HG03280 (cell line): ENCODE results near the gene PITX2.

Experiments
- ATAC-seq: cut with Tn5 transposase; IDR thresholded peaks from one replicate; pipeline ENCODE4 v1.9.1; 2021; ENCODE audit warnings: mild to moderate bottlenecking, moderate library complexity; ENCODE audit not compliant: unreplicated experiment

The PITX2 gene

GRCh38 chr4:110624904-110625494, 2.1 kb upstream of the PITX2 start:
- ATAC-seq: no peak

DNA sequence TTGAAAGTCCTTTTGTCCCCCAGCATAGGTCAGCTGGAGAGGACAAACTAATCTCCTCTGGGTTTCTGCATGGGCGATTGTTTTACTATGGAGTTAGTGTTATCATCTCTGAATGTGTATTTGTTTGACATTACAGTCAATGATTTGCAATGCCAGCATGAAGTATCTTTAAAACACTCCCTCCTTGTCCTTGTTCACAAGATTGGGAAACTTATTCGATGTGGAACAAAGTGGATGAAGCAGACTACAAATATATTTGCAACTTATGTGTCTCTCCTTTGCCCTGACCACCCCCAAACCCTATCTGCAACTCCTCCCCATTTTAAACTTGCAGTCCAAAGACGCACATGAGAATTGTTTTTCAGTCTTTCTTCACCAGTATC, 1.5 kb upstream of the PITX2 start:
- ATAC-seq: no peak

GRCh38 chr4:110623718-110624397, 981 bp upstream of the PITX2 start:
- ATAC-seq: no peak

DNA sequence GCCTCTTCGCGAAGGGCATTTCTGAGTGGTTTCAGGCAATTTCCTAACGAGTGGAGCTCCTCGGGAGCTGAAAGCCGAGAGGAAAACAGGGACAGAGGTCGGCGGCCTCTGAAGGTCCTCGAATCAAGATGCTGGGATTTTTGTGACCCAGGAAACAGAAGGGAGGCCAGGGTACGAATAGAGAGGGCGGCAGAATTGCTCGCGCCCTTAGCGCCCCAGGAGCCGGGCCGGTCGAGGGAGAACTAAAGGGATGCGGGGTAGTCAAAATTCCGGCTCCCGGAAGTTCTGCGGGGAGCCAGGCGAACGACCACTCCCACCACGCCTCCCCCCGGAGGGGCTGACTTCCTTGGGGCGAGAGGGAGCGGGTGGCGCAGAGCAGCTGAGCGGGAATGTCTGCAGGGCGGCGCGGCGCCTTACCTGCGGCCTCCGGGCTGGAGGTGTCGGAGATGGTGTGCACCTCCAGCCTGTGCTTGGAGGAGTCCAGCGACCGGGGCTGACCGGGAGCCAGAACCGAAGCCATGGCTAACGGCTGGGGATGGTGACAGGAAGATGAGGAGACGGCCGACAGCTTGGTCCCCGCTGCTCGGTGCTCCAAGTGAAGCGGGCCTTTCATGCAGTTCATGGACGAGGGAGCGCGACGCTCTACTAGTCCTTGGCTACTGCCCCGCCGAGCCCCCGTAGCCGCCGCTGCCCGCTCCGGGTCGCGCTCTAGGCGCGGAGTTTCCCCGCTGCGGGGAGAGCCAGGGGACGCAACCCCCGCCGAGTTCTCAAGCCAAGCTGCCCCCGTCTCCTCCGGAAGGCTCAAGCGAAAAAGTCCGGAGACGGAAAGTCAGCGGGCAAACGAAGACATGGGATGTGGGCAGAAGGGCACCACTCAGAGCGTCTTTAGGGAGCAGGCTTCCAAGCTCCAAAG, 782 bp downstream of the PITX2 start:
- ATAC-seq: no peak

DNA sequence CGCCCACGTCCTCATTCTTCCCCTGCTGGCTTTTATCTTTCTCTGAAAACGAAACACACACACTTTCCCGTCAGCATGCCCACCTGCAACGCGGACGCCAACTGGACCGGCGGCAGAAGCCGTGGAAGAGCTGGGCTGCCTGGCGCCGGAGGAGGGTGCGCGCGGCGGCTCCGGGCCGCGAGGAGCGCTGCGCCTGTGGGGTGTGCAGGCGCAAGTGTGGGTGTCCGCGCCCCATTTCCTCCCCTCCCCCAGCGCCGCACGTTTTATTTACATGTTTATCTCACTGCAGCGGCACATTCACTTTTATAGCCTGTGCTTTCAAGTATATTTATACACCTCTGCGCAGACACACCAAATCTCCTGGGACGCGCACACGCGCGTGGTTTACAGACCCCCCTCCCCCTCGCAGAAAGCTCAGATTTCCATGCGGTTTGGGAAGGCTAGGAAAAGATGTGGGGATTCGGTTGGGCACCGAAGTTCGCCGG, 1.5 kb downstream of the PITX2 start:
- ATAC-seq: no peak

DNA sequence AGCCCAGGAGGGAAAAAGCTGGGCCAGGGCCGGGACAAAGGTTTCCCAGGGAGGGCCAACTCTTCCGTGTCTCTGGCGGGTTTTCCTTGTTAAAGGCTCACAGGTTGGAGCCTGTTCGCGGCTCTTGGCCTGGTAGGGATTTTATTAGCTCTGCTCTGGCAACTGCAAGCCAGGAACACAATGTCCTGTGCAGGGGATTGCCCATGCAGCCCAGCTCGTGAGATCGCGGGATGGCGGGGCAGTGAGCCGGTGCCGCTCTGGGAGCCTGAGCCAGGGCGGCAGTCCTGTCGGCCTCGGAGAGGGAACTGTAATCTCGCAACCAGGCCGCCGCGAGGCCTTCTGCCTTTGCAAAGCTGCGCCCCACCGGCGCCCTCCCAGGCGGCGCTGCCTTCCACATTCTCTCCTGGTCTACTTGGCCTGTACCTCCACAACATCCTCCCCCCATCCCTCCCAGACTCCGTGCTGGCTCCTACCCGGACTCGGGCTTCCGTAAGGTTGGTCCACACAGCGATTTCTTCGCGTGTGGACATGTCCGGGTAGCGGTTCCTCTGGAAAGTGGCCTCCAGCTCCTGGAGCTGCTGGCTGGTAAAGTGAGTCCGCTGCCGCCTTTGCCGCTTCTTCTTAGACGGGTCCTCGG, 2.1 kb downstream of the PITX2 start:
- no peak for ATAC-seq

DNA sequence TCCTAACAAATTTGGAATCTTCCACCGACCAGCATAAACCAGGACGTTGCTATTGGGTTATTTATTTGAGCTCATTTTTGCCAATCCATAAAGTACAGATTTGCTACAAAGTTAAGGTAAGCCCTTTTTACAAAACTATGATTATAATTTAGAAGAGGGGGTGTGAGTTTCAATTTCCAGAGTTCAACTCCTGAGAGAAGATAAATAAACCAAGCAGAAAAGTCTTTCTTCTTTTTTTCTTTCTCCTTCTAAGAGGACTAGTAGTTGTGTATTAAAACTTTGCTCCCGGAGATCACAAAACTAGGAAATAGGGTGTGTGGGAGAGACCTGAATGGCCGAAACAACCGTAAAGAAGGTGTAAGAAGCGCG, 2.6 kb downstream of the PITX2 start:
- no peak for ATAC-seq

GRCh38 chr4:110619463-110620247, 3.2 kb downstream of the PITX2 start:
- ATAC-seq: no peak

DNA sequence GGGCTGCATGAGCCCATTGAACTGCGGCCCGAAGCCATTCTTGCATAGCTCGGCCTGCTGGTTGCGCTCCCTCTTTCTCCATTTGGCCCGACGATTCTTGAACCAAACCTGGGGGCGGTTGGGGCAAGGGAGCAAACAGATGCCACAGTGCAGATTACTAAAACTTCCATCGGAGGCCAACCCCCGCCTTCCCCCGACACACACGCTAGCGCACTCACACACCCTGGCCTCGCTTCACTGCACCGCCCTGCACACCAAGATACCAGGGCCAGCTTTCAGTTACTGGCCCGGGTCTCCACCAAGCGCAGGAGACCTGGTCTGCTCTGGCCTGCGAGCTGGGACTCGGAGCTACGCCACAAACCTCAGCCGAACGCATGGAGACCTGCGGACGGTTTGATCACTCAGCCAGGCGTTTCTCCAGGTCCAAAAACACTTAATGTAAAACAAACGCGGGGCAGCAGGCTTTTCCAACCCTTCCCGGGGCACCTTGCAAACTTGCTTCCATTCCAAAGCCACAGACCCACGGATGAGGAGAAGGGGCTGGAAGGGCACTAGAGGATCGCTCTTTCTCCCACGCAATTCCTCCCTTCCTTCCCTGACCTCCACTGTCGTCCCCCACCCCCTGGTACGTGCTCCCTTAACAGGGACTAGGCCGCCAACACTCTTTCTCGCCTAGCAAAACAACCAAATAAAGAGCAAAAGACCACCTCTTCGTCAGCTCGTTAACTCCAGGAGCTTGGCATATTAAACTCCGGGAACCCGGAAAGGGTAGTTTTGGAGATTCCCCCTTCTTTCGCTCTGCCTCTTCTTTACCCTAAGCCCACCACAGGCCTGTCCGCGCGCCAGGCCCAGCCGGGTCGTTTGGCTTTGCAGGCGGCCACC, 4.1 kb downstream of the PITX2 start:
- ATAC-seq: no peak

DNA sequence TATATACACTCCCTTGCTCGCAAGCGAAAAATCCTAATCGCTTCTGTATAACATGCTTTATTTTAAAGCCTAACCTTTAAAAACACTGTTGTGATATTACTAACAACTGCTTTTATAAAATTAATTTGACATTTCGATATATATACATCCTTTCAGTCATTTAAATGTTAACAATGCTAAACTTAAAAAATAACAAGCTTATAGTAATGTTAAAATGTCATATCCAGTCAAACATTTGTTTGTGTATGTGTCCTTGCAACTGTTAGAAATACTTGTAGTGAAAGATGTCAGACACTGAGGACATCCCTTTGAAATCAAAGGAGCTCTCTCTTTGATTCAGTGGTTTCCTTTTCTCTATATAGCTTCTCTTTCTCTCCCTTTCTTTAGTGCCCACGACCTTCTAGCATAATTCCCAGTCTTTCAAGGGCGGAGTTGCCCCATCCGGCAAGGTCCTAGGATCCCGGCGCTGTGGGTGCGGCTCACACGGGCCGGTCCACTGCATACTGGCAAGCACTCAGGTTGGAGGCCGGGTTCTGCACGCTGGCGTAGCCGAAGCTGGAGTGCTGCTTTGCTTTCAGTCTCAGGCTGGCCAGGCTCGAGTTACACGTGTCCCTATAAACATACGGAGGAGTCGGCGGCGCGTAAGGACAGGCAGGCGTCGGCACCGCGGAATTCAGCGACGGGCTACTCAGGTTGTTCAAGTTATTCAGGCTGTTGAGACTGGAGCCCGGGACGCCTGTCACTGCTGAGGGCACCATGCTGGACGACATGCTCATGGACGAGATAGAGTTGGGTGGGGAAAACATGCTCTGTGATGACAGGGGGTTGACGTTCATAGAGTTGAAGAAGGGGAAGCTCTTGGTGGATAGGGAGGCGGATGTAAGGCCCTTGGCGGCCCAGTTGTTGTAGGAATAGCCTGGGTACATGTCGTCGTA, 5.0 kb downstream of the PITX2 start:
- no peak for ATAC-seq

GRCh38 chr4:110617075-110617640, 5.7 kb downstream of the PITX2 start:
- ATAC-seq: no peak

GRCh38 chr4:110616238-110617074, 6.4 kb downstream of the PITX2 start:
- ATAC-seq: no peak

GRCh38 chr4:110615353-110616237, 7.3 kb downstream of the PITX2 start:
- ATAC-seq: no peak

DNA sequence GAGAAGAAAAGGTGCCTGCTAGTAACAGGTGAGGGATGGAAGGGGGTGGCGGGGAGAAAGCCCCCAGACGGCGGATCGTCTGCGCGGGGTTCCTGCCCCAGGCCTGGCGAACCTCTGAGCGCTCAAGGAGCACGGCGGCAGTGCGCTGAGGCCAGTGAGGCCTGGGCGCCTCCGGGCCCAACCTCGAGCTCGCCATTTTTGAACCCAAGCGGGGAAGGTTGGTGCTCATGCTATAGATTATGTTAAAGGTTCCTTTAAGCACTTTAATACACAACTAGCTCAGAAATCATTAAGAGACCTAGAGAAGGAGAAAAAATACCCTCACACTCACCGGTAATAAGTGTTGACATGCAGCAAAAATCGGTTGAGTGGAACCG, 7.9 kb downstream of the PITX2 start:
- ATAC-seq: no peak

- ATAC-seq: no peak
Observed at GRCh38 chr4:110614173-110614963, 8.5 kb downstream of the PITX2 start.

- ATAC-seq: no peak
Observed at GRCh38 chr4:110613745-110614144, 9.1 kb downstream of the PITX2 start.
